Measurements from ENCODE around the gene OR2V1. TPM values are rescaled to one million over a fixed set of nuclear protein-coding genes. Genes with fewer than 3 reads are reported as not detected.
"Not testable (repeated sequence)": the region's sequence is repeated elsewhere in the genome, so short reads cannot be mapped to it uniquely, and the experiment has no call there.

The OR2V1 gene
- polyA plus RNA-seq, 1 donor: not detected

- peaks cover 51% of the 10 kb centered on the region for H3K27me3 ChIP-seq (ENCODE audit: control insufficient read depth, insufficient read depth, low read length)
- WGBS (ENCODE audit: insufficient coverage, low lambda C conversion rate): no CpG with 5 or more reads among the region's 30 CpGs
Observed at GRCh38 chr5:181101930-181102674, 28.9 kb downstream of the OR2V1 start.

GRCh38 chr5:181101030-181101641 is 29.8 kb downstream of the OR2V1 start:
- not testable (repeated sequence) for H3K36me3 ChIP-seq (ENCODE audit: control insufficient read depth, insufficient read depth, low read length); H3K4me3 ChIP-seq (ENCODE audit: low read length); DNase-seq; H3K4me1 ChIP-seq (ENCODE audit: control insufficient read depth, insufficient read depth, low read length); H3K27ac ChIP-seq (ENCODE audit: low read length); H3K9me3 ChIP-seq (ENCODE audit: control insufficient read depth, low read depth, low read length)
- H3K27me3 ChIP-seq (ENCODE audit: control insufficient read depth, insufficient read depth, low read length): peaks cover 43% of the 10 kb centered on the region
- WGBS (ENCODE audit: insufficient coverage, low lambda C conversion rate): no CpG with 5 or more reads among the region's 54 CpGs

More at GRCh38 chr5:181101930-181102674, 28.9 kb downstream of the OR2V1 start:
- not testable (repeated sequence) for H3K4me3 ChIP-seq (ENCODE audit: low read length); H3K36me3 ChIP-seq (ENCODE audit: control insufficient read depth, insufficient read depth, low read length); H3K9me3 ChIP-seq (ENCODE audit: control insufficient read depth, low read depth, low read length); H3K27ac ChIP-seq (ENCODE audit: low read length); DNase-seq; H3K4me1 ChIP-seq (ENCODE audit: control insufficient read depth, insufficient read depth, low read length)

GRCh38 chr5:181100121-181100875 is 30.7 kb downstream of the OR2V1 start:
- Histone ChIP-seq H3K36me3 (ENCODE audit: control insufficient read depth, insufficient read depth, low read length) (no peaks in the 10 kb centered on the region), H3K27ac (ENCODE audit: low read length) (no peak overlapping the region), H3K4me1 (ENCODE audit: control insufficient read depth, insufficient read depth, low read length) (no peaks in the 10 kb centered on the region), H3K9me3 (ENCODE audit: control insufficient read depth, low read depth, low read length) (no peaks in the 10 kb centered on the region), H3K27me3 (ENCODE audit: control insufficient read depth, insufficient read depth, low read length) (peaks cover 35% of the 10 kb centered on the region), H3K4me3 (ENCODE audit: low read length) (no peak overlapping the region)
- no CpG with 5 or more reads among the region's 62 CpGs for whole genome bisulfite sequencing (ENCODE audit: insufficient coverage, low lambda C conversion rate)
- no peak for DNase-seq

- H3K4me1 ChIP-seq (ENCODE audit: control insufficient read depth, insufficient read depth, low read length): no peaks in the 10 kb centered on the region
- H3K4me3 ChIP-seq (ENCODE audit: low read length): no peak overlapping the region
- H3K9me3 ChIP-seq (ENCODE audit: control insufficient read depth, low read depth, low read length): no peaks in the 10 kb centered on the region
- no CpG with 5 or more reads among the region's 11 CpGs for WGBS (ENCODE audit: insufficient coverage, low lambda C conversion rate)
- no peak for DNase-seq
- H3K27me3 ChIP-seq (ENCODE audit: control insufficient read depth, insufficient read depth, low read length): peaks cover 29% of the 10 kb centered on the region
- no peak overlapping the region for H3K27ac ChIP-seq (ENCODE audit: low read length)
- no peaks in the 10 kb centered on the region for H3K36me3 ChIP-seq (ENCODE audit: control insufficient read depth, insufficient read depth, low read length)
Observed at GRCh38 chr5:181099602-181100086, 31.3 kb downstream of the OR2V1 start.

- DNase-seq: no peak
- no peaks in the 10 kb centered on the region for H3K4me1 ChIP-seq (ENCODE audit: control insufficient read depth, insufficient read depth, low read length)
- no peak overlapping the region for H3K27ac ChIP-seq (ENCODE audit: low read length)
- no CpG with 5 or more reads among the region's 22 CpGs for WGBS (ENCODE audit: insufficient coverage, low lambda C conversion rate)
- H3K9me3 ChIP-seq (ENCODE audit: control insufficient read depth, low read depth, low read length): no peaks in the 10 kb centered on the region
- no peaks in the 10 kb centered on the region for H3K36me3 ChIP-seq (ENCODE audit: control insufficient read depth, insufficient read depth, low read length)
- H3K27me3 ChIP-seq (ENCODE audit: control insufficient read depth, insufficient read depth, low read length): peaks cover 23% of the 10 kb centered on the region
- H3K4me3 ChIP-seq (ENCODE audit: low read length): no peak overlapping the region
Observed at GRCh38 chr5:181098762-181099601, 32.0 kb downstream of the OR2V1 start.

GRCh38 chr5:181097759-181098491 is 33.0 kb downstream of the OR2V1 start:
- DNase-seq; H3K36me3 ChIP-seq (ENCODE audit: control insufficient read depth, insufficient read depth, low read length); H3K9me3 ChIP-seq (ENCODE audit: control insufficient read depth, low read depth, low read length); H3K4me1 ChIP-seq (ENCODE audit: control insufficient read depth, insufficient read depth, low read length); H3K4me3 ChIP-seq (ENCODE audit: low read length); H3K27ac ChIP-seq (ENCODE audit: low read length): not testable (repeated sequence)
- WGBS (ENCODE audit: insufficient coverage, low lambda C conversion rate): no CpG with 5 or more reads among the region's 56 CpGs
- peaks cover 24% of the 10 kb centered on the region for H3K27me3 ChIP-seq (ENCODE audit: control insufficient read depth, insufficient read depth, low read length)

- H3K9me3 ChIP-seq (ENCODE audit: control insufficient read depth, low read depth, low read length); H3K4me3 ChIP-seq (ENCODE audit: low read length); H3K36me3 ChIP-seq (ENCODE audit: control insufficient read depth, insufficient read depth, low read length); DNase-seq; H3K4me1 ChIP-seq (ENCODE audit: control insufficient read depth, insufficient read depth, low read length); H3K27ac ChIP-seq (ENCODE audit: low read length): not testable (repeated sequence)
- WGBS (ENCODE audit: insufficient coverage, low lambda C conversion rate): no CpG with 5 or more reads among the region's 26 CpGs
- H3K27me3 ChIP-seq (ENCODE audit: control insufficient read depth, insufficient read depth, low read length): peaks cover 26% of the 10 kb centered on the region
Observed at GRCh38 chr5:181097383-181097753, 33.6 kb downstream of the OR2V1 start.

GRCh38 chr5:181096721-181097382 is 34.1 kb downstream of the OR2V1 start:
- not testable (repeated sequence) for H3K9me3 ChIP-seq (ENCODE audit: control insufficient read depth, low read depth, low read length); DNase-seq; H3K27ac ChIP-seq (ENCODE audit: low read length); H3K36me3 ChIP-seq (ENCODE audit: control insufficient read depth, insufficient read depth, low read length); H3K4me1 ChIP-seq (ENCODE audit: control insufficient read depth, insufficient read depth, low read length); H3K4me3 ChIP-seq (ENCODE audit: low read length)
- H3K27me3 ChIP-seq (ENCODE audit: control insufficient read depth, insufficient read depth, low read length): peaks cover 26% of the 10 kb centered on the region
- WGBS (ENCODE audit: insufficient coverage, low lambda C conversion rate): no CpG with 5 or more reads among the region's 26 CpGs

- H3K9me3 ChIP-seq (ENCODE audit: control insufficient read depth, low read depth, low read length); H3K4me3 ChIP-seq (ENCODE audit: low read length); H3K4me1 ChIP-seq (ENCODE audit: control insufficient read depth, insufficient read depth, low read length); H3K27ac ChIP-seq (ENCODE audit: low read length); H3K36me3 ChIP-seq (ENCODE audit: control insufficient read depth, insufficient read depth, low read length); DNase-seq: not testable (repeated sequence)
- WGBS (ENCODE audit: insufficient coverage, low lambda C conversion rate): no CpG with 5 or more reads among the region's 3 CpGs
- H3K27me3 ChIP-seq (ENCODE audit: control insufficient read depth, insufficient read depth, low read length): peaks cover 22% of the 10 kb centered on the region
Observed at GRCh38 chr5:181095162-181095561, 35.8 kb downstream of the OR2V1 start.

All from large intestine (tissue), 3 donors.